Activated CD4-positive, alpha-beta T cell treated with anti-CD3 and anti-CD28 coated beads, Interleukin-2, Interleukin-6, amounts not matched to agents 100 ng/mL and 50 ng/mL, durations not matched to agents 16 hours and 8 hours (primary cell): ENCODE measurements around the gene RSAD1.
"Not testable (repeated sequence)": the region's sequence is repeated elsewhere in the genome, so short reads cannot be mapped to it uniquely, and the experiment has no call there.

Source experiments
- DNase-seq: peaks from one replicate; pipeline ENCODE4 v3.0.0-alpha.2; 2020

Gene RSAD1

DNA sequence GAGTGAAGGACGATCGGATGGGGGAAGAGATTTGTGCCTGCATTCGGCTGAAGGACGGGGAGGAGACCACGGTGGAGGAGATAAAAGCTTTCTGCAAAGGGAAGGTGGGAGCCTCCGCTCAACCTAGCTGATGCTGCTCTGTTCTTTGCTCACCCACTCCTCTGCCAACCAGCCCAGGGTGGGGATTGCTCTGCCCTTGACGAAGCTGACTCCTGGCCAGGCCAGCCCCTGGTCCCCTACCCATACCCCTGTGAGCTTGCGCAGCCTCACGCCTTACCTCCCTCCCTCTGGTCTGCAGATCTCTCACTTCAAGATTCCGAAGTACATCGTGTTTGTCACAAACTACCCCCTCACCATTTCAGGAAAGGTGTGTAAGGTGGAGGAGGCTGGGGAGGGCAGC is 4.8 kb upstream of the RSAD1 start:
- DNase-seq, result no peak

DNA sequence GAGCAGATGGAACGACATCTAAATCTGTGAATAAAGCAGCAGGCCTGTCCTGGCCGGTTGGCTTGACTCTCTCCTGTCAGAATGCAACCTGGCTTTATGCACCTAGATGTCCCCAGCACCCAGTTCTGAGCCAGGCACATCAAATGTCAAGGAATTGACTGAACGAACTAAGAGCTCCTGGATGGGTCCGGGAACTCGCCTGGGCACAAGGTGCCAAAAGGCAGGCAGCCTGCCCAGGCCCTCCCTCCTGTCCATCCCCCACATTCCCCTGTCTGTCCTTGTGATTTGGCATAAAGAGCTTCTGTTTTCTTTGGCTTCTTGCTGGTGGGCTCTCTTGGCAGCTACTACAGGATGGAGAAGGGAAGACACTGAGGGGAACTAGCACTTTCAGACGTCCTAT is 4.1 kb upstream of the RSAD1 start:
- DNase-seq, result no peak

DNA sequence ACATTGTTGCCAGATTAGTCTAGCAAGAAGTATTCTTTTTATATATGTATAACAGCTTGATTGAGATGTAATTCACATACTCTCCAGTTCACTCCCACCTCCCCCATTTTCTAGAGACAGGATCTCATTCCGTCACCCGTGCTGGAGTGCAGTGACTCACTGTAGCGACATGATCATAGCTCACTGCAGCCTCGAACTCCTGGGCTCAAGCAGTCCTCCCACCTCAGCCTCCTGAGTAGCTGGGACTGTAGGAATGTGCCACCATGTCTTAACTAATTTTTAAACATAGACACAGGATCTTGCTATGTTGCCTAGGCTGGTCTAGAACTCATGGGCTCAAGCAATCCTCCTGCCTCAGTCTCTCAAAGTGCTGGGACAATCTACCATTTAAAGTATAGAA is 3.3 kb upstream of the RSAD1 start:
- no peak for DNase-seq

DNA sequence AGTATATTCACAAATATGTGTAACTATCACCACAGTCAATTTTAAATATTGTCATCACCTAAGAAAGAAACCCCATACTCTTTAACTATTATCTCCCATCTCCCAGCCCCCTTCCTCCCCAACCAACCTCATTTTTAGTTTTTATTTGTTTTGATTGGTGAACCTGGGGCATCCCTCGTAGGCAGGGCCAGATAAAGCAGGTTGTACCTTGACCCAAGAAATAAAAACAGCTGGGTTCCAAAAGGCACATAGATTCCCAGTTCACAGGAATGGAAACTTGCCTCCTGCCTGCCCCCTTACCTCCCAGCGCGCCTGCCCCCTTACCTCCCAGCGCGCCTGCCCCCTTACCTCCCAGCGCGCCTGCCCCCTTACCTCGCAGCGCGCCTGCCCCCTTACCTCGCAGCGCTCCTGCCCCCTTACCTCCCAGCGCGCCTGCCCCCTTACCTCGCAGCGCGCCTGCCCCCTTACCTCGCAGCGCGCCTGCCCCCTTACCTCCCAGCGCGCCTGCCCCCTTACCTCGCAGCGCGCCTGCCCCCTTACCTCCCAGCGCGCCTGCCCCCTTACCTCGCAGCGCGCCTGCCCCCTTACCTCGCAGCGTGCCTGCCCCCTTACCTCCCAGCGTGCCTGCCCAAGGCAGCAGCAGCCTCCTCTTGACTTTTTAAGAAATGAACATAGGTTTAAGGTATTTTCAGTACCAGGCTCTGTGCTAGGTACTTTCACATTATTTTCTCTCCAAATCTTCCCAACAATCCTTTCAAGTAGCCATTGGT is 2.7 kb upstream of the RSAD1 start:
- not testable (repeated sequence) for DNase-seq

DNA sequence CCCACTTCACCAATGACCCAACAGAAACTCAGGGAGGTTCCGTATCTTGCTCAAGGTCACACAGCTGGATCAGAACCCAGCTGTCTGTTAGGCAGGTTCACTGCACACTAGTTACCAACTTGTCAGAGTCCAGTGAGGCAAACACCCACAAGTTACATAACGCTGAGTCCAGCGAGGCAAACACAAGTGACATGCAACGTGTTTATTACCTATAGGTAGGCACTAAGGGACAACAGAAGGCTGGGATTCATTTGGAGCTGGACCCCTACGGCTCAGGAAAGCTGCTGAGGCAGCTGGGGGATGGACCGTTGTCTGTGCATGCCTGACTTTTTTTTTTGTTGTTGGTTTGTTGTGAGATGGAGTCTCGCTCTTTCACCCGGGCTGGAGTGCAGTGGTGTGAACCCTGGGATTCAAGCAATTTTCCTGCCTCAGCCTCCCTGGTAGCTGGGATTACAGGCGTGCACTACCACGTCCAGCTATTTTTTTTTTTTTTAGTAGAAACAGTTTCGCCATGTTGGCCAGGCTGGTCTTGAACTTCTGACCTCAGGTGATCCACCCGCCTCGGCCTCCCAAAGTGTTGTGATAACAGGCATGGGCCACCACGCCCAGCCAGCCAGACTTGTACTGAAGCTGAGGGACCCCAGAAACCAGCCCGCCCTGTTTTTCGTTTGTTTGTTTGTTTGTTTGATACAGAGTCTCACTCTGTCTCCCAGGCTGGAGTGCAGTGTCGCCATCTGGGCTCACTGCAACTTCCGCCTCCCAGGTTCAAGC is 1.9 kb upstream of the RSAD1 start:
- no peak for DNase-seq

DNA sequence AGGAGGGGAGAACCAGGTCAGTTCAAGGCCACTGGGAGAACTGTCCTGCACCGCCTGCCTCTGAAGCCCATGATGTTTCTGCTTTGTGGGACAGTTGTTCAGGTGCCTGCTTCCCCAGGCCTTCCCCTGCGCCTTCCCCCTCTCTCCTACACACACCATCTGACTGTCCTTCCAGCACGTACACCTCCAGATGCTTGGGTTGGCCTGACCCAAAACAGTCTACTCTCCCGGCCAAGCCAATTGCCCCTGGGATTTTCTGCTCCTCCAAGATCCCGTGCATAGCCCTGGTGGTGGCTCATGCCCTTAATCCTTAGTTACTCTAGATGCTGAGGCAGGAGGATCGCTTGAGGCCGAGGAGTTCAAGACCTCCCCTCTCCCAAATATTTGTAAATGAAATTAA is 684 bp upstream of the RSAD1 start:
- DNase-seq, result no peak

DNA sequence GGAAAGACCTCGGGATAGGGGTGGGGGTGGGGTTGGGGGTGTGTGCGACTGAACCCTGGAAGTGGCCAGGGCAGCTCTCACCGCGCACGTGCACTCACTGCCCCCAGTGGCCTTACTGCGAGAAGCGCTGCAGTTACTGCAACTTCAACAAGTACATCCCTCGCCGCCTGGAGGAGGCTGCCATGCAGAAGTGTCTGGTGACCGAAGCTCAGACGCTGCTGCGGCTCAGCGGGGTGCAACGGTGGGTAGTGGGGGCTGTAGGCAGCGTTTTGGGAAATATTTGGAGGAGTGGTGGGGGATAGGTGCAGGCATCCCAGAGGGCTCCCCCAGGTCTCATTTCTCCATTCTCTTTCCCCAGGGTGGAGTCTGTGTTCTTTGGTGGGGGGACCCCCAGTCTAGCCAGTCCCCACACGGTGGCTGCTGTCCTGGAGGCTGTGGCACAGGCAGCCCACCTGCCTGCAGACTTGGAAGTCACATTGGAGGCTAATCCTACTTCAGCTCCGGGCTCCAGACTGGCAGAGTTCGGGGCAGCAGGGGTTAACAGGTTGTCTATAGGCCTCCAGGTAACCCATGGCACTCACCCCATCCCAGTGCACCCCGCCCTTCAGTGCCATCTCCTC is 972 bp downstream of the RSAD1 start:
- peak; percentile 81 for DNase-seq

DNA sequence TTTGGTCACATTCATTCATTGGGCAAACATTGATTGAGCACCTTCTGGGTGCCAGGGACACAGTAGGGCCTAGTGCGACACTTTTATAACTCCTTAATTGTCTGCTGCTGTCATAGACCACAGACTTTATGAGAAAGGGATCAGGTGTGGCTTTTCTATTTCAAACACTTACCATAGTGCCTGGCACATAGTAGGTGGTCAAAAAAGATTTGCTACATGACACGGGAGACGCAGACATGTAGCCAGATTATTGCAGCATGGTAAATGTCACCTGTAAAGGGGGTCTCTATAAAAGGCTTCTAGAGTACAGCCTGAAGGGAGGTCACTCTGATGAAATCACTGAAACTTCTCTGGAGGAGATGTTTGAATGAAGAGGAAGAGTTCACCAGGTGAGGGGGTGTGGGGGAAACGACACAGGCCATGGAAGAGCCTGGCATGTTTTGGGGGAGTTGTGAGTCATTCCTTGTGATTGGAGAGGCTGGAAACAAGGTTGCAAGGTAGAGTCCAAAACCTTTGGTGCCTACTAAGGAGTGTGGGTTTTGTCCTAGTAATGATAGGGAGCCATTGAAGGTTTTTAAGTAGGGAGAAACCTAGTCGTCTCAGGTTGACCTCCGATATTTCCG is 1.6 kb downstream of the RSAD1 start:
- no peak for DNase-seq

DNA sequence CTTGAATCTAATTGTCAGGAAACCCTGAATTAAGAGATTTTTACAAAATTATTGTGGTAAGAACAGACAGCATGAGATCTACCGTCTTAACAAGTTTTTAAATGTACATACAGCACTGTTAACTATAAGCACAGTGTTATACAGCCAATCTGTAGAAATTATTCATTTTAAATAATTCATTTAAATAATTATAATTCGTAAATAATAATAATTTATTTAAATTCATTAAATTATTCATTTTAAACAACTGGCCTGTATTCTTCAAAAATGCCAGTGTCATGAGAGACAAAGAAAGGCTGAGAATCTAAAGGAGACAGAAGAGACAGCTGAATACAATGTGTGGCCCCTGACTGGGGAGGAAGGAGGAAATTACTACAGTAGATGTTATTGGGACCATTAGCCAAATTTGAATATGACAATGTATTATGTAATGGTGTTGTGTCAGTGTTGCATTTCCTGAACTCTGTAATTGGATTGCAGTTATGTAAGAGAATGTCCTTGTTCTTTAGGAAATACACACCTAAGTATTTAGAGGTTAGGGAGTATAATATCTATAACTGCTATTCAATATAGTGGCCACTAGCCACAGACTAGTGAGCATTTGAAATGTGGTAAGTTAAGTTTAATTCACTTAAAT is 2.3 kb downstream of the RSAD1 start:
- DNase-seq, result no peak

DNA sequence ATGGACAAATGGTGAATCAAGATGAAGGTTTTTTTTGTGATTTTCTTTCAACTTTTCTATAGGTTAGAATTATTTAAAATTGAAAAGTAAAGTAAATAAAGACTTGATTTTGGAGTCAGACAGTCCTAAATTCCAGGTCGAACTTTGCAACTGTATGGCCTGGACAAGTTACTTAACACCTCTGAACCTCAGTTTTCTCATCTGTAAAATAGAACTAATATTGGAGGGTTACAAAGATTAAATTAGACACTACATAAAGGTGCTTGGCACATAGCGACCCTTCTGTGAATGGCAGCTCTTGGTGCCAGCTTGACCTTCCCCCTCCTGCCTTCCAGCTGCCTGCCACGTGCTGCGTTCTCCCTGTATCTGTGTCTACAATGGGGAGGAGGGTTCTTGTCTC is 3.0 kb downstream of the RSAD1 start:
- no peak for DNase-seq

DNA sequence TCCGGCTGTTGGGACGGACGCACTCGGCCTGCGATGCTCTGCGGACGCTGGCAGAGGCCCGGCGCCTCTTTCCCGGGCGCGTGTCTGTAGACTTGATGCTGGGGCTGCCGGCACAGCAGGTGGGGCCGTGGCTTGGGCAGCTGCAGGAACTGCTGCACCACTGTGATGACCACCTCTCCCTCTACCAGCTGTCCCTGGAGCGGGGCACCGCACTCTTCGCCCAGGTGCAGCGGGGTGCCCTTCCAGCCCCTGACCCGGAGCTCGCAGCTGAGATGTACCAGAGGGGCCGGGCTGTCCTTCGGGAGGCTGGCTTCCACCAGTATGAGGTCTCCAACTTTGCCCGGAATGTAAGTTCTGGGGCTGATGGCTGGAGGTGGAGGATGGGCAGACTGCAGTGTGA is 3.5 kb downstream of the RSAD1 start:
- DNase-seq, result no peak

DNA sequence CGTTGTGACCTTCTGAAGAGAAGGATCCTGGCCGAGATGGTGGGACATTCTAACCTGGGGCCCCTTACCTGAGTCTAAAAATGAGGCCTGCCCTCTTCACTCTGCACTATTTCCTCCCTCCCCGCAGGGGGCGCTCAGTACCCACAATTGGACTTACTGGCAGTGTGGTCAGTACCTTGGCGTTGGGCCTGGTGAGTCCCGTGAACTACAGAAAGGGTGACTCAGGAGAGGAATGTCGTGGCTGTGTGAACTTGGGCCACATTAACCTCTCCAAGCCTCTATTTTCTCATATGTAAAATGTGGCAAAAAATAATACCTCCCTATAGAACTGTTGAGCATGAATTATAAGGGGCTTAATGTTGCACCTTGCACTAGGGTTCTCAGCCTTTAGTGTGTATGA is 3.9 kb downstream of the RSAD1 start:
- peak; percentile 88 for DNase-seq

DNA sequence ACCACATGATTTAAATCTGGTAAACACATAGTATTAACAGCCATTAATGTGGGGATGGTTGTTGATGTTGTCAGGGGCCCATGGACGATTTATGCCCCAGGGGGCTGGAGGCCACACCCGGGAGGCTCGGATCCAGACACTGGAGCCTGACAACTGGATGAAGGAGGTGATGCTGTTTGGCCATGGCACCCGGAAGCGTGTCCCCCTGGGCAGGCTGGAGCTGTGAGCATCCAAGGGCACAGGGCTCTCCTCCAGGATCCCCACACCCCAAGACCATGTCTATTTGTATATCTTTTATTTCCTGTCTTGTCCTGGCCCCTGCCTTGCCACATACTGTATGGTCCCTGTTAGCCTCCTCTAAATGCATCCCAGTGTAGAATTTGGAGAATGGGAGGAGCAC is 4.6 kb downstream of the RSAD1 start:
- DNase-seq, result no peak

DNA sequence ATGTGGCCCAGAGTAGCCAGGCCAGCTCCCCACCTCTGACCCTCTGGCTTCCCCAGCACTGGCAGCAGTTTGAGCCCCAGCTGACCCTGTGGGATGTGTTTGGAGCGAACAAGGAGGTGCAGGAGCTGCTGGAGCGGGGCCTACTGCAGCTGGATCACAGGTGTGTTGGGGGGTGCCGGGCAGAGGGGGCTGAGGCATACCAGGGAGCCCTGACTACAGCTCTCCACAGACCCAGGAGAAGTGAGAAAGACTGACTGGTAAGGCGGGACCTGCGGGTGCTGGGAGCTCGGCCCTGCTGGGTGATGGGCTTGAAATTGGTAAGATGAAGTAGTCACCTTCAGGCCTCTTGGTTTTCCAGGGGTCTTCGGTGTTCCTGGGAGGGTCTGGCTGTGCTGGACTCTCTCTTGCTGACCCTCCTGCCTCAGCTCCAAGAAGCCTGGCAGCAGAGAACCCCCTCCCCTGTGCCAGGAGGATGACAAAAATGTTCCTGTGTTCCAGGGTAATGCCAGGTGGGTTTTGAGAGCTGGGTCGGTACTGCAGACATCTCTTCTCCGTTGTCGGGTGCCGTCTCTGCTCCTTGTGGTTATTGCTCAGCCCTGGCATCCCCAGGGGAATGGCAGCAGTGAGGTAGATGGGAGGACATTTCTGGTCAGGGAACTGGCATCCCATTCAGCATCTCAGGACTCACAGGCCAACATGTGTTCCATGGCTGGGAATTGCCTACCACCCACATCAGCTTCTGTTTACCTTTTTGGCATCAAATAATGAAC is 5.9 kb downstream of the RSAD1 start:
- DNase-seq, result no peak

DNA sequence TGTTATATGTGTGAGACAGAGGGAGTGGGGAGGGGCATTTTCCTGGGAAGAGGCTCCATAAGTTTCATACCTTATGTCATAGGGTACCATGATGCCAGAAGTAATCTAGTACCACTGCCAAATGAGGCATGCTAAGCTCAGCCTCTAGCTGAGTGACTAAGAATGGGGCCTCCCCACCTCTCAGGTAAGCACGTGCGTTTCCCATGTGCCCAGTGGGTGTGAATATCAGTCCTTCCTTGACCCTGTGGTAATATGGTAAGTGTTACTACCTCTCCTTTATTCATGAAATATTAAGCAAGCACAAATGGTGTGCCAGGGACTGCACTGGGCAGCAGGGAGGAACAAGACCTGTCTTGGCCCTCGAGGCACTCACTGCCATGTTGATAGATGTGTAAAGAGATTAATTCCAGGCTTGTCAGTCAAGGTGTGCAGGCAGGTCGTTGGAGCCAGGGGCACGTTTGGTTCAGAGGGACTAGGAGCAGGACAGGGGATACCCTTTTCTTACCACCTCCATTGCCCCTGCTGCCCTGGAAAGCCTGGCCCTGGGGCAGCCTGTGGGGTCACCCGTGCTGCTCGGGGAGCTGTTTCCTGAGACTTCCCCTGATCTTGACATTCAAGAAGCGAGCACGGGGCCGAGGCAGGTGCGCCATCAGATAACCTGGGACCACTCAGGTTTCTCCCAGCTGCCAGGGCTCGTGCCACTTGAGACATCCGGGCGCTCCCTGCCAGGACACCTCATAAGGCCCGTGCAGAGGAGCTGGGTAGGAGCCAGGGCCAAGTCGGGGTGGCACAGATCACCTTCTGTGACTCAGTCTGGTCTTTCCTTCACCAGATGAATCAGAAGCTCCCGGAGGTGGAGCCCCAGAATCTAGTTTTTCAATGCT is 8.8 kb downstream of the RSAD1 start:
- no peak for DNase-seq

DNA sequence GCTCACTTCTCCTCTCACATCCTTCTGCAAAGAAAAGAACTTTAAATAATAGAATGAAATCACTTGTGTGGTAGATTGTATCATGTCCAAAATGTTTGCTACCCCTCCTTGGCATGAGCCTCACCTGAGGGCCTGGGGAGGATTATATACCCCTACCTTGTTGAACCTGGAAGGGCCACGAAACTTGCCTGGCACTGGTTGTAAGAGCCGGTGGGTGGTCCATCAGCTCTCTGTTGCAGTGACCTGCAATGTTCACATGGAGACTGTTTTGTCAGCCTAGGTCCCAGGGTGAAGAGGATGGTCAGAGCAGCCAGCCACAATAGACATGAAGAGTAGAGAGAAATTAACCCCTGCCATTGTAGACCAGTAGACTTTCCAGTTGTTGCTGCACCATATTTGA is 10.2 kb downstream of the RSAD1 start:
- no peak for DNase-seq

DNA sequence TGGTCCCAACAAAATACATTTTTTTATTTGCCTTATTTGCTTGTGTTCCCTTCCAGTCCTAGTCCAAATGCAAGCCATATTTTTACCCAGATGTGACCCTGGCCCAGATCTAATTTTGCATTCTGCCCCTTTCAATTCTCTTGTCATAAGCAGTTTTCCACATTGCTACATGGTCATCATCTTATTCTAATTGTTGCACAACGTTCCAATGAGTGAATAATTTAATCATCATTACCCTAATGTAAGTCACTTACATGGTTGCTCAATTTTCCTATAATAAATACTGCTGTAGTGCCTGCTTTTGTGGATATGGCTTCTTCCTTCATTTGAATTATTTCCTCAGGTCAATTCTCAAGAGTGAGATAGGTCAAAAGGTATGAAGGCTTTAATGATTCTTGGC is 12.8 kb downstream of the RSAD1 start:
- DNase-seq, result no peak

DNA sequence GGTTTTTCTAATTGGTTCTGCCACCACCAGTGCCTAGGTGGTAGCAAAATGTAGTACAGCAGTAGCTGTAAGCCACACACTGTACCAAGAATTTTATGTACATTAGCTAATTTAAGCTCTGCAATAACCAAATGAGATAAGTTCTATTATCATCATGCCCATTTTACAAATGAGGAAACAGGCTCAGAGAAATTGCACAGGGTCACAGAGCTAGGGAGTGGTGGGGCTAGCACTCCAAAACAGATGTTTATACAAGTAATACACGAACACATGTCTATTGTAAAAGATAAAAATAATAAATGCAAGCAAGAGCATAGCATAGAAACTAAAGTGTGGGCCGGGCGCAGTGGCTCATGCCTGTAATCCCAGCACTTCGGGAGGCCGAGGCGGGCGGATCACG is 13.6 kb downstream of the RSAD1 start:
- no peak for DNase-seq

DNA sequence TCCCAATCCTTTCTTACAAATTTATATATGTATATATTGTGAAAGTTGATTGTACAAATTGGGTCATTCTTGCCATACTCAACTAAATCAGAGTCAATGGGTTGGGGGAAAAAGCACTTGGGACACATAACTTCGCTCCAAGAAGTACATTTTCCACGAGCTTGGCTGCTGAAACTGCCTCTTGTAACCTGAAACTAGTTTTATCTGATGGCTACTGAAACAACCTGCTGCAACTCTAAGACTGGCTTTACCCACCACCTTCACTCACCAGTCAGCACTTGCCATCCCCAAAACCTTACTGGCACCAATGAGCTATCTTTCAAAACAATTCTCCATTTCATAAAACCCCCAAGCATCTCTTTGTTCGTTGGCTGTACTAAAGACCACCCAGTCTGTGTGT is 15.1 kb downstream of the RSAD1 start:
- no peak for DNase-seq

DNA sequence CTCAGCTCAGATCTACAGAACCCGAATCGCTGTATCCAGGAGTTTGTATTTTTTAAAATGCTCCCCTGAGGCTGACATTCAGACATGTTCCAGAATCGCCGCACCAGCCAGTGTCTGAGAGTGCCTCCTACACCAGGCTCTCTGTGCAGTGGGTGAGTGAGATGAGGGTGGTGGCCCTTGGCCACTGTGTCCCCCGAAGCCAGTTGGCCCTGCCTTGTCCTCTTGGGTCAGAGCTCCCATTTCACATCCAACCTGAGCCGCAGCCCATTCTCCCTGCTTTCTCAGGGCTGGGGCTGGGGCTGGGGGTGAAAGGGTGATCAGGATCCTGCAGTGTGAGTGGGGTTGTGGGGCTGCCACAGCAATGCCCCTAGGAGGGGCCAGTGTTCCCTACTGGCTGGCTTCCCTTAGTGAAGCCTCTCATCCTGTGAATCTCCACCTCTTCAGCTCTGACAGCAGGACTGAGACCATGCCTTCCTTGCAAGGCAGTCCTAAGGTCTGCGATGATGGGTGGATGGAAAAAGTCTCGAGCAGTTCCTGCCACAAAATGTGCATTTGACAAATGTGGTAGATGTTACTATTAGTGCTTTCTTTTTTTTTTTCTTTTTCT is 16.7 kb downstream of the RSAD1 start:
- DNase-seq, result no peak

DNA sequence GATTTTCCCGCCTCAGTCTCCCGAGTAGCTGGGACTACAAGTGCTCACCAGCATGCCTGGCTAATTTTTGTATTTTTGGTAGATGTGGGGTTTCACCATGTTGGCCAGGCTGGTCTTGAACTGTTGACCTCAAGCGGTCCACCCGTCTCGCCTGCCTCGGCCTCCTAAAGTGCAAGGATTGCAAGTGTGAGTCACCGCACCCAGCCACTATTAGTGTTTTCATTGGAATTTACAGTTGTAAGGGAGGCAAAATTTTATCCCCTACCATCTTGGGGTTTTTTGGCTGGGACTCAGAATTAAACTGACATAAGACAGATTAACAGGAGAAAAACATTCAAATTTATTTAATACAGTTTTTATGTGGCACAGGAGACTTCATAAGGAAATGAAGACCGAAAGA is 17.3 kb downstream of the RSAD1 start:
- DNase-seq, result no peak
